H1 (cell line): ENCODE measurements around the gene INAFM2. TPM values are rescaled to one million over a fixed set of nuclear protein-coding genes. Genes with fewer than 3 reads are reported as not detected.

Experiments used
- SIN3A ChIP-seq, 2 experiments: IDR thresholded peaks in 1 of 2; conservative IDR thresholded peaks in 1 of 2; 2 replicates each; pipeline ENCODE4 v1.6.1; 2011 to 2012; ENCODE audit warnings: low read length in 2 of 2, improper control_type of control experiment in 1 of 2, low read depth in 1 of 2, mild to moderate bottlenecking in 1 of 2
- polyA plus RNA-seq, 7 experiments: library from polyadenylated mRNA; depleted of rRNA in 3 of 7; stranded (reverse) in 5 of 7; unstranded in 2 of 7; fragments of >200 nt in 5 of 7; fragments of 200-250 nt in 2 of 7; gene quantifications; 1 replicate in 5 of 7; 2 replicates in 1 of 7; 4 replicates in 1 of 7; pipeline versions ENCODE4 v1.2.1 to v1.2.3, GENCODE V29; 2011 to 2013; ENCODE audit warnings: missing spikeins in 2 of 7, mixed read lengths in 2 of 7
- total RNA-seq: library from RNA; stranded (reverse); fragmentation: NEBNext Ultra II Directional; extraction: Animal tissue kit (Norgen Biotek cat#: 25700); gene quantifications from 2 replicates; pipeline ENCODE4 v1.2.1, GENCODE V29; 2021

Gene INAFM2
- total and polyA plus RNA-seq, 2 of the 8 experiments (the other 6 are each of a cell fraction or from before 2014, with no cell fraction given), result 15.3 to 35.1 TPM

DNA sequence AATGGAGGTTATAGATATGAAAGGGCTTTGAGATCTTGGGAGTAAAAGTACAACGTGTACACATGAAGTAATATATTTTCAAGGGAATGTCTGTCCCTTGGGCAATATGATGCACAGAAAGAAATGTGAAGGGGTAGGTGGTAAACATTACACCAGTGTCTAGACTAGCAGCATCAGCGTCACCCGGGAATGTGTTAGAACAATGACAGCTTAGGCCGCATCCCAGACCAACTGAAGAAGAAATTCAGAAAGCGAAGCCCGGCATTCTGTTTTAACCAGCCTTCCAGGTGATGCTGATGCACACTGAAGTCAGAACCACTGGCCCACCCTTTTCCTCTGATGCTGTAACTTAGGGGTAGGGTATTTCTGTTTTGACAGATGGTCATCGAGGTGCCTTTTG, 6.3 kb downstream of the INAFM2 start (continued):
- no peak for TF ChIP-seq SIN3A (conservative IDR thresholded peaks at IDR 0.05 in 1 of 2, IDR thresholded peaks at IDR 0.05 in 1 of 2; ENCODE audit: low read depth in 1 of 2, low read length in 2 of 2)
